ENCODE data around the gene NLK. TPM values are rescaled to one million over a fixed set of nuclear protein-coding genes. Genes with fewer than 3 reads are reported as not detected.

Gene NLK
- total RNA-seq = 16.4 and 17.5 TPM in 2 replicates
- long read RNA-seq, full-length matches to known transcripts = 1 of 12 reads
- long read RNA-seq, partial matches to known transcripts = 3 of 12 reads
- long read RNA-seq, other reads (novel, unspliced or antisense) = 8 of 12 reads

DNA sequence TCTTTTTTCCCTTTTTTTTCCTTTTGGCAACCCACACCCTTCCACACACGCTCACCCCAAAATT, at the start of gene NLK:
NLK (plus strand) TSS at position 21 of the 64 bp plus-strand sequence. CDS start 197 bp downstream, outside the sequence.
- Mint-ChIP-seq H3K9me3 (ENCODE audit: unreplicated experiment) (peaks cover 3% of the 10 kb centered on the region), H3K4me1 (ENCODE audit: unreplicated experiment) (peaks cover 60% of the 10 kb centered on the region), H3K4me3 (ENCODE audit: unreplicated experiment) (peak within 1 kb of the TSS; percentile 87), H3K27me3 (ENCODE audit: unreplicated experiment) (no peaks in the 10 kb centered on the region), H3K27ac (ENCODE audit: unreplicated experiment) (peak within 1 kb of the TSS; percentile 81), H3K36me3 (ENCODE audit: unreplicated experiment) (peaks cover 3% of the 10 kb centered on the region)
- no peak for DNase-seq (ENCODE audit: extremely low spot score, unreplicated experiment)
- TF ChIP-seq, protein P1, sequence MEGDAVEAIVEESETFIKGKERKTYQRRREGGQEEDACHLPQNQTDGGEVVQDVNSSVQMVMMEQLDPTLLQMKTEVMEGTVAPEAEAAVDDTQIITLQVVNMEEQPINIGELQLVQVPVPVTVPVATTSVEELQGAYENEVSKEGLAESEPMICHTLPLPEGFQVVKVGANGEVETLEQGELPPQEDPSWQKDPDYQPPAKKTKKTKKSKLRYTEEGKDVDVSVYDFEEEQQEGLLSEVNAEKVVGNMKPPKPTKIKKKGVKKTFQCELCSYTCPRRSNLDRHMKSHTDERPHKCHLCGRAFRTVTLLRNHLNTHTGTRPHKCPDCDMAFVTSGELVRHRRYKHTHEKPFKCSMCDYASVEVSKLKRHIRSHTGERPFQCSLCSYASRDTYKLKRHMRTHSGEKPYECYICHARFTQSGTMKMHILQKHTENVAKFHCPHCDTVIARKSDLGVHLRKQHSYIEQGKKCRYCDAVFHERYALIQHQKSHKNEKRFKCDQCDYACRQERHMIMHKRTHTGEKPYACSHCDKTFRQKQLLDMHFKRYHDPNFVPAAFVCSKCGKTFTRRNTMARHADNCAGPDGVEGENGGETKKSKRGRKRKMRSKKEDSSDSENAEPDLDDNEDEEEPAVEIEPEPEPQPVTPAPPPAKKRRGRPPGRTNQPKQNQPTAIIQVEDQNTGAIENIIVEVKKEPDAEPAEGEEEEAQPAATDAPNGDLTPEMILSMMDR (IDR thresholded peaks at IDR 0.05) = no peak

DNA sequence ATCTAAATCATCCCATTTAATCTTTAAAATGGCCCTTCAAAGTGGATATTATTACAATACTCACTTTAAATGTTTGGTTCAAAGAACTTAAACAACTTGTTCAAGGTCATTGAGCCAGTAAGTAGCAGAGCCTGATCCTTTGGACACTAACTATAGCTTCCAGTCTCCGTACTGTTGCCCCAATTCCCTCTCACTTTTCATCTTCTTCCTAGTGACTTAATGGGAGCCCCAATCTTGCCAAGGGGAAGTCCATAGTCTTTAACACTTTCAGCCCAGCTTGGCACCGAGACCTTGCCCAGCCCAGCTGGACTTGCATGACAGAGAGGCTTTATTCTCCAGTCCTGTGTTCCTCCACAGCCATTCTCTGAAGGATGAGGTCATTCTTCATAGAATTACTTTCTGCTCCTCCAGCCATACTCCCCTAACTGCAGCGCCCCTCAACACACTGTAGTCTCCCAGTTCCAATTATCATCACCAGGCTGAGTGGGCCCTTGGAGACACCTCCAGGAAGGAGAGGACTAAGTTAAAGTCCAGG, 49.2 kb upstream of the NLK start:
- no peak overlapping the region for H3K4me3 Mint-ChIP-seq (ENCODE audit: unreplicated experiment)
- H3K9me3 Mint-ChIP-seq (ENCODE audit: unreplicated experiment) = no peaks in the 10 kb centered on the region
- TF ChIP-seq, protein P1 (IDR thresholded peaks at IDR 0.05) = no peak
- no peaks in the 10 kb centered on the region for H3K36me3 Mint-ChIP-seq (ENCODE audit: unreplicated experiment)
- peaks cover 11% of the 10 kb centered on the region for H3K27me3 Mint-ChIP-seq (ENCODE audit: unreplicated experiment)
- DNase-seq (ENCODE audit: extremely low spot score, unreplicated experiment) = no peak
- H3K4me1 Mint-ChIP-seq (ENCODE audit: unreplicated experiment) = no peaks in the 10 kb centered on the region
- no peak overlapping the region for H3K27ac Mint-ChIP-seq (ENCODE audit: unreplicated experiment)

DNA sequence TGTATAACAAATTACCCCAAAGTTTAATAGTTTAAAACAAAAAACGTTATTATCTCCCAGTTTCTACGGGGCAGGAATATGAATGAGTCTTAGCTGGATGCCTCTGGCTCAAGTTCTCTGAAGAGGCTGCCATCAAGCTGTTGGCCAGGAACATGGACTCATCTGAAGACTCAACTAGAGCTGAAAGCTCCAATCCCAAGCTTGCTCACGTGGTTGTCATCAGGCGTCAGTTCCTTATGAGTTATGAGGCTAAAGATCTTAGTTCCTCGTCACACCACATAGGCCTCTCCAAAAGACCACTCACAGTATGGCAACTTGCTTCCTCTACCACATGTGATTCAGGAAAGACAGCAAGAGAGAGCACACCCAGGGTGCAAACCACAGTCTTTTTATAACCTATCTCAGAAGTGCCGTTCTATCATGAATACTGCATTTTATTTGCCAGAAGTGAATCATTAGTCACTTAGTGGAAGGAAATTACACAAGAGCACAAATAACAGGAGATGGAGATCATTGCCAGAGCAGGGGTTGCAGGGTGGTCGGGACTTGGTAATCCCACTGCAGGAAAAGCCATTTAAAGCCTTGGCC, 48.7 kb upstream of the NLK start:
- Mint-ChIP-seq H3K27me3 (ENCODE audit: unreplicated experiment) (peaks cover 17% of the 10 kb centered on the region), H3K4me1 (ENCODE audit: unreplicated experiment) (no peaks in the 10 kb centered on the region), H3K9me3 (ENCODE audit: unreplicated experiment) (no peaks in the 10 kb centered on the region), H3K4me3 (ENCODE audit: unreplicated experiment) (no peak overlapping the region), H3K36me3 (ENCODE audit: unreplicated experiment) (no peaks in the 10 kb centered on the region), H3K27ac (ENCODE audit: unreplicated experiment) (no peak overlapping the region)
- TF ChIP-seq, protein P1 (IDR thresholded peaks at IDR 0.05) = no peak
- DNase-seq (ENCODE audit: extremely low spot score, unreplicated experiment) = no peak

DNA sequence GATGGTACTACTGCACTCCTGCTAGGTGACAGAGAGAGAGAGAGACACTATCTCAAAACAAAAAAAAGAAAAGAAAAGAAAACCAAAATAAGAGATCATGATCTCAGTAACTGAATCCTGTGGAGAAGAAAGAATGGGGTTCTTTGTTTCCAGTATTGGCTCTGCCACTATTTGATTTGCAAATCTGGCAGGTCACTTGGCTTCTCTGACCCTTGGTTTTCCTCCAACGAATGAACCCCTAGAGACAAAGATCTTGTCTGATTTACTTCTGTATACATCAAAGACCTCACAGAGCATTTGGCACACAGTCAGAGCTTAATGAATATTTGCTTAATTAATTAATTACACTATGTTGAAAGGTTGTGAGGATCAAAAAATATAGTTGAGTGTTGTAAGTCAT, 47.9 kb upstream of the NLK start:
- TF ChIP-seq, protein P1 (IDR thresholded peaks at IDR 0.05) = no peak
- Mint-ChIP-seq H3K4me1 (ENCODE audit: unreplicated experiment) (no peaks in the 10 kb centered on the region), H3K36me3 (ENCODE audit: unreplicated experiment) (no peaks in the 10 kb centered on the region), H3K27me3 (ENCODE audit: unreplicated experiment) (peaks cover 19% of the 10 kb centered on the region), H3K9me3 (ENCODE audit: unreplicated experiment) (no peaks in the 10 kb centered on the region), H3K4me3 (ENCODE audit: unreplicated experiment) (no peak overlapping the region), H3K27ac (ENCODE audit: unreplicated experiment) (no peak overlapping the region)
- DNase-seq (ENCODE audit: extremely low spot score, unreplicated experiment) = no peak

DNA sequence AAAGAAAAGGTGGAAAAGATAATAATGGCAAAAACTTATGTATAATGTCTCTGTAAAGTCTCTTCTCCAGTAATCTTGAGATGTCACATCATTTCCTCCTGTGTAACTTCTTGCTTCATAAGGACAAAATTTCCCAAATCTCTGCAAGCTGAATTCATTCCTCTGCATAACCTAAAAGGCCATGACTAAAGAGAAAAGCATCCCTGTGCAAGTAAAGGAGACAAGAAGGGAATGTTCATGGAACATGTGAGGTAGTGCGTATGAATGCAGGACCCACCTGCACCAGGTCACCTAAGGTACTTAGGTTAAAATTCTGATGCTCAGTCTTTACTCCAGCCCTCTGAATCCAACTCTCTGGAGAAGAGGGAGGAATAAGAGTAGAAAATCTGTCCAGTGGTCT, 46.9 kb upstream of the NLK start:
- H3K27me3 Mint-ChIP-seq (ENCODE audit: unreplicated experiment) = peaks cover 23% of the 10 kb centered on the region
- TF ChIP-seq, protein P1 (IDR thresholded peaks at IDR 0.05) = no peak
- no peaks in the 10 kb centered on the region for H3K4me1 Mint-ChIP-seq (ENCODE audit: unreplicated experiment)
- H3K36me3 Mint-ChIP-seq (ENCODE audit: unreplicated experiment) = no peaks in the 10 kb centered on the region
- H3K9me3 Mint-ChIP-seq (ENCODE audit: unreplicated experiment) = no peaks in the 10 kb centered on the region
- no peak overlapping the region for H3K4me3 Mint-ChIP-seq (ENCODE audit: unreplicated experiment)
- no peak for DNase-seq (ENCODE audit: extremely low spot score, unreplicated experiment)
- H3K27ac Mint-ChIP-seq (ENCODE audit: unreplicated experiment) = no peak overlapping the region
